GM18858 (cell line): ENCODE results near the gene TMC4.

Experiments
- ATAC-seq: cut with Tn5 transposase; IDR thresholded peaks from one replicate; pipeline ENCODE4 v1.9.1; 2021; ENCODE audit not compliant: unreplicated experiment

The TMC4 gene

GRCh38 chr19:54156490-54156889, 16.5 kb downstream of the TMC4 start:
- ATAC-seq, result no peak

- no peak for ATAC-seq
These were observed 17.3 kb downstream of the TMC4 start for GRCh38 chr19:54155694-54156093.

- no peak for ATAC-seq
These were observed 18.2 kb downstream of the TMC4 start for GRCh38 chr19:54154603-54155345.

- no peak for ATAC-seq
These were observed 19.1 kb downstream of the TMC4 start for GRCh38 chr19:54153731-54154326.

GRCh38 chr19:54152878-54153524, 20.0 kb downstream of the TMC4 start:
- no peak for ATAC-seq

GRCh38 chr19:54152267-54152666, 20.7 kb downstream of the TMC4 start:
- ATAC-seq, result no peak

- ATAC-seq, result no peak
These were observed 21.5 kb downstream of the TMC4 start for GRCh38 chr19:54151362-54152035.

- ATAC-seq, result no peak
These were observed 23.7 kb downstream of the TMC4 start for GRCh38 chr19:54149021-54149812.

- ATAC-seq, result no peak
These were observed 24.8 kb downstream of the TMC4 start for GRCh38 chr19:54148158-54148557.

- no peak for ATAC-seq
These were observed 25.3 kb downstream of the TMC4 start for GRCh38 chr19:54147676-54148075.

GRCh38 chr19:54145541-54146158, 27.3 kb downstream of the TMC4 start:
- no peak for ATAC-seq

- no peak for ATAC-seq
These were observed 30.7 kb downstream of the TMC4 start for GRCh38 chr19:54142166-54142780.

- no peak for ATAC-seq
These were observed 31.6 kb downstream of the TMC4 start for GRCh38 chr19:54141356-54141755.

- no peak for ATAC-seq
These were observed 34.3 kb downstream of the TMC4 start for GRCh38 chr19:54138489-54139256.

- ATAC-seq, result no peak
These were observed 35.1 kb downstream of the TMC4 start, which contains the start of gene CNOT3 for GRCh38 chr19:54137699-54138488. Gene CNOT3 (plus strand): TSS chr19:54137762. CDS start chr19:54142979, 5,217 bp downstream.

GRCh38 chr19:54136864-54137698, 35.9 kb downstream of the TMC4 start:
- ATAC-seq, result peak; percentile 70

- ATAC-seq, result no peak
These were observed 36.7 kb downstream of the TMC4 start for GRCh38 chr19:54136086-54136863.
